OCI-LY1 (cell line): ENCODE data around the gene RNF175.

Experiments used
- H2AFZ ChIP-seq: fragments of 200-600 bp; sonication (generic), shearing (Covaris generic); 2 replicates; pipeline ENCODE4 v1.6.0; 2014; ENCODE audit warnings: antibody characterized with exemption, mild to moderate bottlenecking, low read length
- H3F3A ChIP-seq: fragments of 200-600 bp; sonication (generic), shearing (Covaris generic); 2 replicates; pipeline ENCODE4 v1.6.0; 2014; ENCODE audit warnings: mild to moderate bottlenecking, antibody characterized with exemption, low read length, moderate library complexity; ENCODE audit not compliant: insufficient read depth
- H3K27ac ChIP-seq: fragments of 200-600 bp; sonication (generic); 2 replicates; pipeline ENCODE4 v1.5.1; 2014; ENCODE audit warnings: low read length, mixed run types, mild to moderate bottlenecking, low read depth; ENCODE audit not compliant: poor library complexity, severe bottlenecking
- H3K27me3 ChIP-seq: fragments of 200-600 bp; sonication (generic); 2 replicates; pipeline ENCODE4 v1.6.0; 2014; ENCODE audit warnings: antibody characterized with exemption, mild to moderate bottlenecking, low read length, moderate library complexity; ENCODE audit not compliant: insufficient read depth
- H3K36me3 ChIP-seq: fragments of 200-600 bp; sonication (generic); 2 replicates; pipeline ENCODE4 v1.6.1; 2014; ENCODE audit warnings: mild to moderate bottlenecking, antibody characterized with exemption, low read length, moderate library complexity, mixed read lengths; ENCODE audit not compliant: insufficient read depth
- H3K4me1 ChIP-seq: fragments of 200-600 bp; sonication (generic); 2 replicates; pipeline ENCODE4 v1.5.1; 2014; ENCODE audit warnings: mild to moderate bottlenecking, low read length, moderate library complexity; ENCODE audit not compliant: insufficient read depth, severe bottlenecking
- H3K4me2 ChIP-seq: fragments of 200-600 bp; sonication (generic), shearing (Covaris generic); 2 replicates; pipeline ENCODE4 v1.6.1; 2014; ENCODE audit warnings: low read length
- H3K4me3 ChIP-seq: fragments of 200-600 bp; sonication (generic); 2 replicates; pipeline ENCODE4 v1.5.1; 2014; ENCODE audit warnings: low read length, low read depth, mild to moderate bottlenecking, mixed read lengths; ENCODE audit not compliant: poor library complexity, severe bottlenecking
- H3K79me2 ChIP-seq: fragments of 200-600 bp; shearing (Covaris generic); 2 replicates; pipeline ENCODE4 v1.6.1; 2016; ENCODE audit warnings: mixed run types, low read length, mixed read lengths; ENCODE audit not compliant: insufficient read depth
- H3K9ac ChIP-seq: fragments of 200-600 bp; sonication (generic), shearing (Covaris generic); 2 replicates; pipeline ENCODE4 v1.6.1; 2014; ENCODE audit warnings: mild to moderate bottlenecking, low read length, mixed read lengths
- H3K9me2 ChIP-seq: fragments of 200-600 bp; sonication (generic), shearing (Covaris generic); 2 replicates; pipeline ENCODE4 v1.6.1; 2014; ENCODE audit warnings: low read depth, mild to moderate bottlenecking, low read length, mixed read lengths
- H3K9me3 ChIP-seq: fragments of 200-600 bp; shearing (Covaris generic); 2 replicates; pipeline ENCODE4 v1.6.1; 2014; ENCODE audit warnings: low read length, mixed read lengths
- H4K20me1 ChIP-seq: fragments of 200-600 bp; sonication (generic), shearing (Covaris generic); 2 replicates; pipeline ENCODE4 v1.6.0; 2016; ENCODE audit warnings: mild to moderate bottlenecking, low read length; ENCODE audit not compliant: insufficient read depth
- CTCF ChIP-seq: fragments of 200-600 bp; sonication (generic), shearing (Covaris generic); IDR thresholded peaks from 2 replicates; pipeline ENCODE4 v1.5.1; 2017; ENCODE audit warnings: mild to moderate bottlenecking, antibody characterized with exemption, low read length, moderate library complexity, mixed read lengths
- EZH2 ChIP-seq: fragments of 200-600 bp; sonication (generic), shearing (Covaris generic); IDR thresholded peaks from 2 replicates; pipeline ENCODE4 v1.8.0; 2017; ENCODE audit warnings: borderline replicate concordance, mixed run types, mild to moderate bottlenecking, antibody characterized with exemption, low read length, moderate library complexity, mixed read lengths

Gene RNF175

GRCh38 chr4:153798901-153799693, 39.3 kb upstream of the RNF175 start:
- H3K9me3 ChIP-seq: no peaks in the 10 kb centered on the region
- H3K4me1 ChIP-seq: no peaks in the 10 kb centered on the region
- H3F3A ChIP-seq: no peaks in the 10 kb centered on the region
- H3K9me2 ChIP-seq: no peaks in the 10 kb centered on the region
- no peak overlapping the region for H3K4me3 ChIP-seq
- H3K27me3 ChIP-seq: no peaks in the 10 kb centered on the region; the same call in 1 of the 2 replicates
- H3K27ac ChIP-seq: no peak overlapping the region
- H3K4me2 ChIP-seq: no peak overlapping the region
- TF ChIP-seq CTCF: no peak
- no peak for TF ChIP-seq EZH2
- no peak overlapping the region for H2AFZ ChIP-seq
- no peaks in the 10 kb centered on the region for H4K20me1 ChIP-seq
- no peaks in the 10 kb centered on the region for H3K79me2 ChIP-seq
- no peaks in the 10 kb centered on the region for H3K36me3 ChIP-seq
- no peak overlapping the region for H3K9ac ChIP-seq

- Histone ChIP-seq H2AFZ (no peak overlapping the region), H3K9me3 (no peaks in the 10 kb centered on the region), H3K27ac (no peak overlapping the region), H4K20me1 (no peaks in the 10 kb centered on the region), H3K9me2 (no peaks in the 10 kb centered on the region), H3K4me1 (no peaks in the 10 kb centered on the region), H3K9ac (no peak overlapping the region), H3K4me2 (no peak overlapping the region), H3K4me3 (no peak overlapping the region), H3K27me3 (no peaks in the 10 kb centered on the region; the same call in 1 of the 2 replicates), H3F3A (no peaks in the 10 kb centered on the region), H3K79me2 (no peaks in the 10 kb centered on the region), H3K36me3 (no peaks in the 10 kb centered on the region)
- TF ChIP-seq EZH2: no peak
- no peak for TF ChIP-seq CTCF
Observed at GRCh38 chr4:153798420-153798819, 38.6 kb upstream of the RNF175 start.

GRCh38 chr4:153794006-153794405, 34.2 kb upstream of the RNF175 start:
- no peaks in the 10 kb centered on the region for H3F3A ChIP-seq
- H3K4me3 ChIP-seq: no peak overlapping the region
- no peak overlapping the region for H2AFZ ChIP-seq
- H3K36me3 ChIP-seq: no peaks in the 10 kb centered on the region
- H3K9ac ChIP-seq: no peak overlapping the region
- no peaks in the 10 kb centered on the region for H4K20me1 ChIP-seq
- H3K27ac ChIP-seq: no peak overlapping the region
- no peak overlapping the region for H3K4me2 ChIP-seq
- no peaks in the 10 kb centered on the region for H3K4me1 ChIP-seq
- no peak for TF ChIP-seq CTCF
- TF ChIP-seq EZH2: no peak
- H3K27me3 ChIP-seq: no peaks in the 10 kb centered on the region; the same call in 1 of the 2 replicates
- H3K9me2 ChIP-seq: no peaks in the 10 kb centered on the region
- H3K9me3 ChIP-seq: no peaks in the 10 kb centered on the region
- no peaks in the 10 kb centered on the region for H3K79me2 ChIP-seq
